HepG2 (cell line): Measurements from ENCODE around the gene FUT8. TPM values are rescaled to one million over a fixed set of nuclear protein-coding genes. Genes with fewer than 3 reads are reported as not detected.

ENCODE experiments used
- AGO2 ChIP-seq: fragments of 200-400 bp; formaldehyde crosslinking; optimal IDR thresholded peaks from 2 replicates; pipeline ENCODE3; 2017; ENCODE audit warnings: mild to moderate bottlenecking, low read depth, low read length, moderate library complexity
- ATF2 ChIP-seq: sonication (generic); formaldehyde crosslinking; IDR thresholded peaks from 2 replicates; pipeline ENCODE4 v1.4.0; 2020; ENCODE audit warnings: missing genetic modification reagents
- DRAP1 ChIP-seq: IDR thresholded peaks from 2 replicates; pipeline ENCODE4 v1.6.1; 2016; ENCODE audit warnings: missing genetic modification reagents, missing compliant biosample characterization
- EHMT2 ChIP-seq: fragments of 200-600 bp; sonication (generic); IDR thresholded peaks from 2 replicates; pipeline ENCODE4 v1.7.0; 2017; ENCODE audit warnings: antibody characterized with exemption, low read depth, low read length, borderline replicate concordance
- HNF1A ChIP-seq, 2 experiments: sonication (generic) in 1 of 2; formaldehyde crosslinking in 1 of 2; IDR thresholded peaks; 2 replicates each; pipeline versions ENCODE4 v1.4.0 to v1.6.1; 2016 to 2020; ENCODE audit warnings: borderline replicate concordance in 1 of 2, low read depth in 1 of 2, mild to moderate bottlenecking in 1 of 2, missing genetic modification reagents in 1 of 2
- KLF6 ChIP-seq: IDR thresholded peaks from 2 replicates; pipeline ENCODE4 v1.8.0; 2016; ENCODE audit warnings: missing biosample characterization, missing genetic modification reagents
- NCOR1 ChIP-seq: fragments of 200-600 bp; sonication (generic); IDR thresholded peaks from 2 replicates; pipeline ENCODE4 v1.7.0; 2017; ENCODE audit warnings: antibody characterized with exemption, low read length, borderline replicate concordance
- ZBTB33 ChIP-seq: sonication (generic); formaldehyde crosslinking; IDR thresholded peaks from 2 replicates; pipeline ENCODE4 v1.4.0; 2020; ENCODE audit warnings: missing genetic modification reagents
- ZNF44 ChIP-seq: sonication (generic); formaldehyde crosslinking; IDR thresholded peaks from 2 replicates; pipeline ENCODE4 v1.5.1; 2020; ENCODE audit warnings: mild to moderate bottlenecking, missing genetic modification reagents
- ZNF446 ChIP-seq: sonication (generic); formaldehyde crosslinking; IDR thresholded peaks from 2 replicates; pipeline ENCODE4 v1.5.0; 2020; ENCODE audit warnings: mild to moderate bottlenecking, missing genetic modification reagents
- ZNF550 ChIP-seq: sonication (generic); formaldehyde crosslinking; IDR thresholded peaks from 2 replicates; pipeline ENCODE4 v1.4.0; 2020; ENCODE audit warnings: mild to moderate bottlenecking, missing genetic modification reagents, borderline replicate concordance
- ZNF563 ChIP-seq: sonication (generic); formaldehyde crosslinking; IDR thresholded peaks from 2 replicates; pipeline ENCODE4 v1.8.0; 2022; ENCODE audit warnings: mild to moderate bottlenecking, moderate library complexity, missing genetic modification reagents
- polyA plus RNA-seq, 8 experiments: library from polyadenylated mRNA; depleted of rRNA in 3 of 8; stranded (reverse) in 7 of 8; unstranded in 1 of 8; fragments of >200 nt; fragmentation: Illumina TruSeq in 4 of 8; extraction: Trizol in 4 of 8; gene quantifications; 2 replicates each; pipeline versions ENCODE4 v1.2.1 to v1.2.3, GENCODE V29; 2011 to 2016; ENCODE audit warnings: low read depth in 4 of 8, missing spikeins in 1 of 8, mixed read lengths in 1 of 8; ENCODE audit not compliant: insufficient read depth in 1 of 8
- total RNA-seq, 5 experiments: library from RNA; depleted of rRNA; stranded (reverse); fragments of >200 nt; fragmentation: Illumina TruSeq; extraction: Trizol; gene quantifications; 2 replicates each; pipeline ENCODE4 v1.2.3, GENCODE V29; 2016; ENCODE audit warnings: low read depth in 1 of 5
- TF ChIP-seq, protein P1 (sequence below): sonication (generic); formaldehyde crosslinking; conservative IDR thresholded peaks from 2 replicates; pipeline ENCODE4 v1.4.0; 2020; ENCODE audit warnings: missing genetic modification reagents
- TF ChIP-seq, protein P2 (sequence below): sonication (generic); formaldehyde crosslinking; IDR thresholded peaks from 2 replicates; pipeline ENCODE4 v1.4.0; 2020; ENCODE audit warnings: mild to moderate bottlenecking, missing genetic modification reagents
- TF ChIP-seq, protein P3 (sequence below): sonication (generic); formaldehyde crosslinking; IDR thresholded peaks from 2 replicates; pipeline ENCODE4 v1.4.0; 2020; ENCODE audit warnings: missing genetic modification reagents

FUT8 gene
- total and polyA plus RNA-seq, 2 of the 13 experiments (the other 11 are each of a cell fraction or from before 2014, with no cell fraction given) = 9.3 to 17.5 TPM

DNA sequence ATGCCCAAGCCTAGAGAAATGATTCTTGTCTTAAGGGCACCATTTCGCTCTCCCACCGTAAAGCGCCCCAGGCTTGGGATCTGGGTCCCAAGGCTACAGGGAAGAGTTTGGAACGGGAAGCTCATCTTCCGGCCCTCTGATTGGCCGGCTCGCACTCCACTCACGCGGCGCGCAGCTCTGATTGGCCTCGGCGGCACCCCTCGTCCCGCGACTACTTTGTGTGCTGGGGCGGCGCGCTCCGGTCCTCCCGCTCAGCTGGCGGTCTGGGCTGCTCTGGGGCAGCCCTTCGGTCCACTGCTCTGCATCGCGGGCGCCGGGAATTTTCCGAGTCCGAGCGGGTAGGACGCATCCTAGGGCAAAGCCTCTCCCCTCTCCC lies 886 bp upstream of the FUT8 start (continued):
- 0 out of 2 replicates have a peak, but pooled peaks have one; percentile 5 for TF ChIP-seq KLF6 (CRISPR knock-in tag)
- no peak for TF ChIP-seq ZNF550
- no peak for TF ChIP-seq ZNF563 (CRISPR knock-in tag)
- TF ChIP-seq EHMT2 = no peak
- TF ChIP-seq HNF1A (IDR thresholded peaks at IDR 0.05; ENCODE audit: low read depth) = no peak
- no peak for TF ChIP-seq HNF1A (CRISPR knock-in tag; IDR thresholded peaks at IDR 0.05; ENCODE audit: borderline replicate concordance)
- TF ChIP-seq ATF2 (CRISPR knock-in tag) = no peak
- TF ChIP-seq, protein P1, sequence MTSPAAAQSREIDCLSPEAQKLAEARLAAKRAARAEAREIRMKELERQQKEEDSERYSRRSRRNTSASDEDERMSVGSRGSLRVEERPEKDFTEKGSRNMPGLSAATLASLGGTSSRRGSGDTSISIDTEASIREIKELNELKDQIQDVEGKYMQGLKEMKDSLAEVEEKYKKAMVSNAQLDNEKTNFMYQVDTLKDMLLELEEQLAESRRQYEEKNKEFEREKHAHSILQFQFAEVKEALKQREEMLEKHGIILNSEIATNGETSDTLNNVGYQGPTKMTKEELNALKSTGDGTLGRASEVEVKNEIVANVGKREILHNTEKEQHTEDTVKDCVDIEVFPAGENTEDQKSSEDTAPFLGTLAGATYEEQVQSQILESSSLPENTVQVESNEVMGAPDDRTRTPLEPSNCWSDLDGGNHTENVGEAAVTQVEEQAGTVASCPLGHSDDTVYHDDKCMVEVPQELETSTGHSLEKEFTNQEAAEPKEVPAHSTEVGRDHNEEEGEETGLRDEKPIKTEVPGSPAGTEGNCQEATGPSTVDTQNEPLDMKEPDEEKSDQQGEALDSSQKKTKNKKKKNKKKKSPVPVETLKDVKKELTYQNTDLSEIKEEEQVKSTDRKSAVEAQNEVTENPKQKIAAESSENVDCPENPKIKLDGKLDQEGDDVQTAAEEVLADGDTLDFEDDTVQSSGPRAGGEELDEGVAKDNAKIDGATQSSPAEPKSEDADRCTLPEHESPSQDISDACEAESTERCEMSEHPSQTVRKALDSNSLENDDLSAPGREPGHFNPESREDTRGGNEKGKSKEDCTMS (CRISPR knock-in tag) = no peak
- TF ChIP-seq NCOR1 = no peak
- no peak for TF ChIP-seq ZNF446 (CRISPR knock-in tag)
- TF ChIP-seq DRAP1 = peak; percentile 57; the same call in 1 of the 2 replicates
- TF ChIP-seq AGO2 = peak; percentile 54
- TF ChIP-seq, protein P2, sequence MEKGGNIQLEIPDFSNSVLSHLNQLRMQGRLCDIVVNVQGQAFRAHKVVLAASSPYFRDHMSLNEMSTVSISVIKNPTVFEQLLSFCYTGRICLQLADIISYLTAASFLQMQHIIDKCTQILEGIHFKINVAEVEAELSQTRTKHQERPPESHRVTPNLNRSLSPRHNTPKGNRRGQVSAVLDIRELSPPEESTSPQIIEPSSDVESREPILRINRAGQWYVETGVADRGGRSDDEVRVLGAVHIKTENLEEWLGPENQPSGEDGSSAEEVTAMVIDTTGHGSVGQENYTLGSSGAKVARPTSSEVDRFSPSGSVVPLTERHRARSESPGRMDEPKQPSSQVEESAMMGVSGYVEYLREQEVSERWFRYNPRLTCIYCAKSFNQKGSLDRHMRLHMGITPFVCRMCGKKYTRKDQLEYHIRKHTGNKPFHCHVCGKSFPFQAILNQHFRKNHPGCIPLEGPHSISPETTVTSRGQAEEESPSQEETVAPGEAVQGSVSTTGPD (CRISPR knock-in tag) = 0 out of 2 replicates have a peak, but pooled peaks have one; percentile 43
- TF ChIP-seq ZBTB33 (CRISPR knock-in tag) = no peak
- TF ChIP-seq ZNF44 (CRISPR knock-in tag) = no peak
- TF ChIP-seq, protein P3, sequence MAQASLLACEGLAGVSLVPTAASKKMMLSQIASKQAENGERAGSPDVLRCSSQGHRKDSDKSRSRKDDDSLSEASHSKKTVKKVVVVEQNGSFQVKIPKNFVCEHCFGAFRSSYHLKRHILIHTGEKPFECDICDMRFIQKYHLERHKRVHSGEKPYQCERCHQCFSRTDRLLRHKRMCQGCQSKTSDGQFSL = peak; percentile 24; the same call in 1 of the 2 replicates
